ENCODE results near the gene SULT1A2.
A peak's percentile ranks its signal among the peaks of the same experiment; 100 is the strongest.
"Not testable (repeated sequence)": the region's sequence is repeated elsewhere in the genome, so short reads cannot be mapped to it uniquely, and the experiment has no call there.

The SULT1A2 gene

DNA sequence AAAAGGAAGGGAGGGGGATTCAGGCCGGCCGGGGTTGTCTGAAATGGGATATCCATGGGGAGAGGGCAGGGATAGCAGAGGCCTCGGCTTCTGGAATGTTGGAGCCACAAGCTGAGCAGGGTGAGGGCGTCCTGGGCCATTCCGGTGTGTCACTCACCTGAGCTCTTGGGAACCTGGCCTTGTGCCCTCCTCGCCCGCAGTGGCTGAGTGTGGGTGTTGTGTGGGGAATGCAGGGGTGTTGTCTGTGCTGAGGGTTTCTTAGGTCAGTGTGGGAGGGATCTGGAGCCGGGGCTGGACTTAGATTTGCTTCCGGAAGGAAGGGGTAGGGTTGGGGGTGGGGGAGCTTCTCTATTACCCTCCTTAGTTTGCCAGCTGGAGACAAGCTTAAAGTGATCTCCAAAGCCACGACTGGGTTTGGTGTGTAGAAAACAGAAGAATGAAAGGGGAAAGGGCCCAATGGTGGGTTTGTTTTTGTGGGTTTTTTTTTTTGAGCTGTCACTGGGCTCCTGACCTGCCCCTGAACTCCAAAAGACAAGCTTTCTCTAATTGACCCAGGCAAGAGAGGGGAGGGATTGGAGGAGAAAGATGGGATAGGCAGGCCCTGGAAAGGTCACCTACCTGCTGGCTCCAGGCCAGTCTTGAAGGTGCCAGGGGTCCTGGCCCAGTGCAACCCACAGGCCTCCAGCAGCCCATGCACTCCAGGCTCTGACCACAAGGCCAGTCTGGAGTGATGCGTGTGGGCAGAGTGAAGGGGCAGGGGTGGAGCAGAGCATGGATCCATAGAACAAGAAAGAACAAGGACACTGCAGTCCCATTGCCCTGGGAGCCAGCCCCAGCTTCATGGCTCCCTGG, at the start of gene SULT1A2:
SULT1A2 (minus strand) TSS at position 211 of the 852 bp plus-strand sequence. CDS start 1,120 bp downstream, outside the sequence.
- DNase-seq: no peak

DNA sequence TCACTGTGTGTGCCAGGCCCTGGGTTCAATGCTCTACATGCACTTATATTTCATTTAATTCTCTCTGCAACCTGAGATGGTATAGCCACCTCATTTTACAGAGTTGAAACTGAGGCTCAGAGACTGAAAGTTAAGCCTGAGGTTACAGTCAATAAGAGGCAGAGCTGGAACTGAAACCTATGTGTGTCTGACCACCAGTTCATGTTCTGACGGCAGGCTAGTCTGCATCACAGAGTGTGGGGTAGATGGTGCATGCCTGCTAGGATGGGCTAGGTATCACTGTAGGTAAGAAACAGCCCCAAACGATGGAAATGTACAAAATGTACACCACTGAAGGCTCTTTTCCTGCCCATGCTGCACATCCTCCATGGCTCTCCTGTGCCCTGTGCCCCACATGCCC, 43.1 kb upstream of the SULT1A2 start:
- DNase-seq: not testable (repeated sequence)

DNA sequence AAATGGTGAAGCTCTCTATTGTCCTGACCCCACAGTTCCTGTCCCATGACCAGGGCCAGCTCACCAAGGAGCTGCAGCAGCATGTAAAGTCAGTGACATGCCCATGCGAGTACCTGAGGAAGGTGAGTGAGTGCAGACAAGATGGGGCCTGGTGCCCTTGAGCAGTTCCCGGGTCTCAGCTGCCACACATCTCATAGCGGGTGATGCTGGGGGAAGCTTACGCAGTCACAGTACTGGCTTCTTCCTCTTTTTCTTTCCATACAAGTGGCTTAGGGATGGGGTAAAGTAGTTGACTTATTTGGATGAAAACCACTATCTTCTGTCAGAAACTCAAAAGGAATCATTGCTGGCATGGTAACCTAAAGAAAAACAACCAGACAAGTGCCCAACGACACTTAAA, 41.5 kb upstream of the SULT1A2 start:
- DNase-seq: not testable (repeated sequence)

DNA sequence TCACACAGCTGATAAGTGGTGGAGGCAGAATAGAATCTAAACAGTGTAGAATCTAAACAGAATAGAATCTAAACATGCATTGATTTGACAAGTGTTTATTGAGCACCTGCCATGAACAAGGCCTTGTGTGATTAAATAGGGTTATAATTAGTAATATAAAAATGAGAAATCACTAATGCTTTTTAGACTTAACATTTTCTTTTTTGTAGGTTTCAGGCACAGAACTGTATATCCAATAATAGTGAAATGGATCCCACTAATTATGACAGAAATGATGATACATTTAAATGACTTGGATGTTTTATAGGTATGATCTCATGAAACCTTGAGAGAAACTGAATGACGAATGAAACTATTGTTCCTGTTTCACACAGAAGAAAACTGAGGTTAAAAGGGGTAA, 40.9 kb upstream of the SULT1A2 start, which contains the start of gene NPIPB8:
NPIPB8 (plus strand) TSS at position 301 of the 400 bp plus-strand sequence. CDS start 296 bp downstream, outside the sequence.
- DNase-seq: not testable (repeated sequence)

DNA sequence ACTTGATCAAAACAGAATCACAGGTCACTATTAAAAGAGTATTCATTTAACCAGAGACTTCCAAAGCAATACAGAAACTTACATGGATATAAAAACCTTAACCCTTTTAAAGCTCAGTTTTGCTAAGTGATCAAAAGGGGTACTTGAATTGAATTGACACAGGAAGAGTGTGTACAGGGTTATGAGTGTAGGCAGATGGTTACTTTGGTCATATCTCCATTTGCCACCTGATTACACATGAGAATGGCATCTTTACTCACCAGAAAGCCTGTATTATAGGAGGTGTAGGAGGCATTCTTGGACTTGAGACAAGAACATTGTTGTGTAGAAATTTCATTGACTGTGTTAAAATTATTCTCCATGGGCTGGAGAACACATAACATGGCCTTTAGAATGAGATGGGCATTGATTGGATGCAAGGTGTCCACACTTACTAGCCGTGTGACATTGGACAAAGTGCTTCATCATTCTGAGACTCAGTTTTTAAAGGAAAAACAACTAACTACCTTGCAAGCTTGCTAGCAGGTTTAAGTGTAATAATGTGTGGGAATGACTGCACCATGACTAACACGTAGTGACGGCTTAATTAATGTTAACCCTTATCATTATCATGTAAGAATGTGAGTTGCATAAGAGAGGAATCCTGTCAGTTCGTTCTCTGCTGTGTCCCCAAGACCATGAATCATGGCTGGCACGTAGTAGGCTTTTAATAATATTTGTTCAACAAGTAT, 39.4 kb upstream of the SULT1A2 start:
- not testable (repeated sequence) for DNase-seq

DNA sequence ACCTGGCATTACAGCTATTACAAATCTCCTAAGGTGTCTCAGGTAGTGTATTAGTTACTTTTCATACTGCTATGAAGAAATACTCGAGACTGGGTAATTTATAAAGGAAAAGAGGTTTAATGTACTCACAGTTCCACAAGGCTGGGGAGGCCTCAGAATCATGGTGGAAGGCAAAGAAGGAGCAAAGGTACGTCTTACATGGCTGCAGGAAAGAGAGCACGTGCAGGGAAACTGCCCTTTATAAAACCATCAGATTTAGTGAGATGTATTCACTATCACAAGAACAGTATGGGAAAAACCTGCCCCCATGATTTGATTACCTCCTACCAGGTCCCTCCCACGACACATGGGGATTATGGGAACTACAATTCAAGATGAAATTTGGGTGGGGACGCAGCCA, 34.1 kb upstream of the SULT1A2 start:
- not testable (repeated sequence) for DNase-seq

DNA sequence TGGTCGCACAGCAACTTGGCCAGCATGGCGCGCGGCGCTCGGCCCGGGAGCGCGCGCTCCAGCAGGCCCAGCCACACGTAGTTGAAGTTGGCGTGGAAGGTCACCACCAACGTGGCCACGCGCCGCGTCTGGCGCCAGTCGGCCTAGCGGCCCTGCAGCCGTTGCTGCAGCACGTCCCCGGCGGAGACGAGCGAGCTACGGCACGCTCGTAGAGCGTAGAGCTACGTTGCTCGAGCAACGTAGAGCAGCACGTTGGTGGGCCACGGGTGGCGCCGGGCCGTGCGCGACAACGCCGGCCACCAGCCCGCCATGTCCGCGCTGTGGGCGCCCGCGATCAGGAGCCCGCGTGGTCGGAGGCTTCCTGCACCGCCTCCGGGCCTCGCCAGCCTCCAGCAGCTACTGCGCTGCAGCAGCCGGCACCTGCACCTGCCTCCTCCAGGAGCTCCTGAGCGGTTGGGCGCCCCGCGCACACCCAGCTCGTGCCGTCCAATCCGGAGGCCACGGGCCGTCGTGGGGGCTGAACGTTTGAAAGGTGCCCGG, 26.4 kb upstream of the SULT1A2 start:
- peak; percentile 62 for DNase-seq

DNA sequence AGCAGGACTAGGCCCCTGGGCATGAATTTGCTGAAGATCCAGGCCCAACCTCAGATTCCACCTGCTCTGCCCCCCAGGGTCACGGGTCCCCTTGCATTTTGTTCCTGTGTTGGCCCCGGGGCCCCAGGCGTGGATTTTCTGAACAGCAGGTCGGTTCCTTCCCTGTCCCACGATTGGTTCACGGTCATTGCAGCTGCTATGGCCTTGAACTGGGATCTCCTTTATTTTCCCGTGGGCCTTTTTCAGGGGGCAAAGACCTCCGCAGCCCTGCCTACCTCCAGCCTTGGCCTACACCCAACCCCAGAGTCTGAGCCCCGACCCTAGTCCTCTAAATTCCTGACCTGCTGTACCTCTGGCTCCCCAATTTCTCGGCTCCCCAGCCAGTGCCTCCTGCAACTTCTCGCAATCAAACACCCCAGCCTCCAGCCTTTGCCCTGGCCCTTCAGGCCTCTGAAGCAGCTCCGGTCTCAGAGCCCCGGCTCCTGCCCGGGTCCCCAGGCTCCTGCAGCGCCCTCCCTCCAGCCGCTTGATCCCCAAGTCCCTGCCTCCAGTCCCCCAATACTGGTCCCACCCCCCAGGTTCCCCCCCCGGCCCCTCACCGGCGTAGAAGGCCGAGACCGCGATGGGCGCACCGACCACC, 25.8 kb upstream of the SULT1A2 start:
- not testable (repeated sequence) for DNase-seq

DNA sequence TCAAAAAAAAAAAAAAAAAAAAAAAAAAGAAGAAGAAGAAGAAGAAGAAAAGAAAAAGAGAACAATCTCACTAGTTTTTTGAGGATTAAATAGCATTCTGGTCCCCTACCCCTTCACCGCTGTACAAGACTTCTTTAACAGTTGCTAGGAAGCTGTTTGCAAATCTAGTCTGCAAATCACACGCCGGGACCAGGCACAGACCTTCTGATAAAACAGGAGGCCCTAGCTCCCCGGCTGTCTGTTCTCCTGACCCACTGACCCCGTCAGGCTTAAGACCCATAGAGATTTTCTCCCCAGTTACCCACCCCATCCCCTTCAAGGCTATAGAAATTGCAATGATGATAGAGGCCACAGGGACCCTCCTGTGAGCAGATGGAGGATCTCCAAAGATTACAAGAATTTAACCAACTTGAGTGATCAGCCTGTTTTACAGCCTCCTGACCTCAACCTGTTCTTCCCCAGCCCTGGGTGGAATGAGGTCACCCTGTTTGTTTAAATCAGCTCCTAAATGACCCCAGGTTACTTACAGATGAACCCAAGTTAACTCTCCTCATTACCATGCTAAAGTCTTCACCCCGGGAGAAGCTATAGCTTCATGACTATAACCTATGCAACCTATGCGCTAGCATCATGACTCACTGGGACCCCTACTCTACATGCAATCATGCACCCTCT, 24.8 kb upstream of the SULT1A2 start:
- DNase-seq: no peak

DNA sequence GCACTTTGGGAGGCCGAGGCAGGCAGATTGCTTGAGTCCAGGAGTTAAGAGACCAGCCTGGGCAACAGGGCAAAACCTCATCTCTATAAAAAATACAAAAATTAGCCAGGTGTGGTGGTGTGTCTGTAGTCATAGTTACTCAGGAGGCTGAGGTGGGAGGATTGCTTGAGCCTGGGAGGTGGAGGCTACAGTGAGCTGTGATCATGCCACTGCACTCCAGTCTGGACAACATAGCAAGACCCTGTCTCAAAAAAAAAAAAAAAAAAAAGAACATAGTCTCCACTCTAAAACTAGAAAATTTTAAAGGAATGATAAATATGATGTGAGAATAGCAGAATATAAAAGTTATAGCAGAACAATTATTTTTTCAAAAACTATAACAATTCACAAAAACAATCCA, 23.5 kb upstream of the SULT1A2 start:
- DNase-seq: not testable (repeated sequence)

DNA sequence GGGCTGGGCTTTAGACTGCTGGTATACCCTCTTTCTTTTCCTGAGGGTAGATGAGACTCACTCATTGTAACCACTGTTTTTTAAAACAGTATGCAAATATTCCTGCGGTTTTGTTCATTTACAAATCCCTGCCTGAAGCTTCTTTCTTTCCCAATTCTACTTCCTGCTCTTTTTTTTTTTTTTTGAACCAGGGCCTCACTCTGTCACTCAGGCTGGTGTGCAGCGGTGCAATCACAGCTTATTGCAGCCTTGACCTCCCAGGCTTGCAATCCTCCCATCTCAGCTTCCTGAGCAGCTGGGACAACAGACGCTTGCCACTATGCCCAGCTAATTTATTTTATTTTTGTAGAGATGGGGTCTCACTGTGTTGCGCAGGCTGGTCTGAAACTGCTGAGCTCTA, 21.0 kb upstream of the SULT1A2 start:
- no peak for DNase-seq

DNA sequence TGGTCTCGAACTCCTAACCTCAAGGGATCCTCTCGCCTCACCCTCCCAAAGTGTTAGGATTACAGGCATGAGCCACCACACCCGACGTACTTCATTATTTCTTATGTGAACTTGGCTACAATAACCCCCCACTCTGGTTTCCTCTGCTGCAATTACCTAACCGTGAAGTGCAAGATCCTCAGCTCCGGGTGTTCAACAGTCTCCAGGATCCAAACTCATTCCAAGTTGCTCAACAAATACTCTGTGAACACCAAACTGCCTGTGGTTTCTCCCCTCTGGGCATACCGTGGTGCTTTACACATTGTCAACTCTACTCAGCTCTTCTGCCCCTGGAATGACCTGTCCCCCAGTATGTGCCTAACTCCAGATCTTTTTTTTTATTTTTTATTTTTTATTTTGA, 19.8 kb upstream of the SULT1A2 start:
- DNase-seq: no peak

DNA sequence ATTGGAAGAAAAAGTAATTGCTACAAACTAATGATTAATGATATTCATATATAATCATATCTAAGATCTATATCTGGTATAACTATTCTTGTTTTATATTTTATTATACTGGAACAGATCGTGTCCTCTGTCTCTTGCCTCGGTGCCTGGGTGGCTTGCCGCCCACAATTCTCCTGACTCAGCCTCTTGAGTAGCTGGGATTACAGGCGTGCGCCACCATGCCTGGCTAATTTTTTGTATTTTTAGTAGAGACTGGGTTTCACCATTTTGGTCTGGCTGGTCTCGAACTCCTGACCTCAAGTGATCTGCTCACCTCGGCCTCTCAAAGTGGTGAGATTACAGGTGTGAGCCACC, 19.4 kb upstream of the SULT1A2 start:
- DNase-seq: not testable (repeated sequence)

DNA sequence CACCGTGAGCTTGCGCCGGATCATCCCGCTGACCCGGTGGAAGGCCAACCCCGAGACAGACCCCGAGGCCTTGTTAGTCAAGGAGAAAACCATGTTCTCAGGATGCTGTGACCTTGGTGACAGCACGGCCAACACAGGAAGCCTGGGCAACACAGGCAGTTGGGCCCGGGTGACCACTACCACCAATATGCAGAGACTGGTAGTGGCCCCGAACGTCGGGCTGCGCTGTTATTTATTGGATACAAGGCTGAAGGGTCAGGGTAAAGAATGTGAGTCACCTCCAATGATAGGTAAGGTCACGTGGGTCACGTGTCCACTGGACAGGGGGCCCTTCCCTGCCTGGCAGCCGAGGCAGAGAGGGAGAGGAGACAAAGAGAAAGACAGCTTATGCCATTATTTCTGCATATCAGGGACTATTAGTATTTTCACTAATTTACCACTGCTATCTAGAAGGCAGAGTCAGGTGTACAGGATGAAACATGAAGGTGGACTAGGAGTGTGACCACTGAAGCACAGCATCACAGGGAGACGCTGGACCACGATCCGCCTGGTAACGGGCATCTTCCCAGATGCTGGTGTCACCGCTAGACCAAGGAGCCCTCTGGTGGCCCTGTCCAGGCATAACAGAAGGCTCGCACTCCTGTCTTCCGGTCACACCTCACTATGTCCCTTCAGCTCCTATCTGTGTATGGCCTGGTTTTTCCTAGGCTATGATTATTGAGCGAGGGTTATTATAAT, 18.8 kb upstream of the SULT1A2 start:
- not testable (repeated sequence) for DNase-seq

DNA sequence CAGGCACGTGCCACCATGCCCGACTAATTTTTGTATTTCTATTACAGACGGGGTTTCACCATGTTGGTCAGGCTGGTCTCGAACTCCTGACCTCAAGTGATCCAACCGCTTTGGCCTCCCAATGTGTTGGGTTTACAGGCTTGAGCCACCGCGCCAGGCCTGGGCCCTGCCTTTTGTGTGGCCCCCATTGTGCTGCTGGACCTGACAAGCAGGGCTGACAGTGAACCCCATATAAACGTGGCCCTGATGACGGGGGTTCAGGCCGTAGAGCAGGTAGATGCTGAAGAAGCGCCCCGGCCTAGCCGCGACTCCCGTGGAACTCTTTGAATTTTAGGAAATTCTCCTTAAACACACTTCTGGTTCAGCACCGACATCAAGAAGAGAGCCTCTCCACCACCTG, 17.7 kb upstream of the SULT1A2 start:
- DNase-seq: not testable (repeated sequence)

DNA sequence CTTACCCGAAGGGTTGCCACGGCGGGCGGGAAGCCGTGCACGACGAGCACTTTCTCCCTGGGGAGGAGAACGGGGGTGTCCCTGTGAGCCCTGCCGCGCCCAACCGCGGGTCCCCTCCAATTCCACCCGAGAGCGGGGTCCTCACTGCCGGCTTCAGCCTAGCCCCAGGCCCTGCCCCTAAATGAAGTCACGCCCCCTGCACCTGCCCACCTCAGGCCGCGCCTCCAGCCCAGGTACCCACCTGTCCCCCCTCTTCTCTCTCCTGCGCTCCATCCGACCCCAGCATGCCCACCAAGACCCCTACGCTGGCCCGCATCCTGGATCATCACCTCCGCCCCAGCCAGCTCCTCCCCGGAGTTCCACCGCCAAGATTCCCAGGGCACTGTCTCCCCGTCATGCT, 17.1 kb upstream of the SULT1A2 start:
- not testable (repeated sequence) for DNase-seq

DNA sequence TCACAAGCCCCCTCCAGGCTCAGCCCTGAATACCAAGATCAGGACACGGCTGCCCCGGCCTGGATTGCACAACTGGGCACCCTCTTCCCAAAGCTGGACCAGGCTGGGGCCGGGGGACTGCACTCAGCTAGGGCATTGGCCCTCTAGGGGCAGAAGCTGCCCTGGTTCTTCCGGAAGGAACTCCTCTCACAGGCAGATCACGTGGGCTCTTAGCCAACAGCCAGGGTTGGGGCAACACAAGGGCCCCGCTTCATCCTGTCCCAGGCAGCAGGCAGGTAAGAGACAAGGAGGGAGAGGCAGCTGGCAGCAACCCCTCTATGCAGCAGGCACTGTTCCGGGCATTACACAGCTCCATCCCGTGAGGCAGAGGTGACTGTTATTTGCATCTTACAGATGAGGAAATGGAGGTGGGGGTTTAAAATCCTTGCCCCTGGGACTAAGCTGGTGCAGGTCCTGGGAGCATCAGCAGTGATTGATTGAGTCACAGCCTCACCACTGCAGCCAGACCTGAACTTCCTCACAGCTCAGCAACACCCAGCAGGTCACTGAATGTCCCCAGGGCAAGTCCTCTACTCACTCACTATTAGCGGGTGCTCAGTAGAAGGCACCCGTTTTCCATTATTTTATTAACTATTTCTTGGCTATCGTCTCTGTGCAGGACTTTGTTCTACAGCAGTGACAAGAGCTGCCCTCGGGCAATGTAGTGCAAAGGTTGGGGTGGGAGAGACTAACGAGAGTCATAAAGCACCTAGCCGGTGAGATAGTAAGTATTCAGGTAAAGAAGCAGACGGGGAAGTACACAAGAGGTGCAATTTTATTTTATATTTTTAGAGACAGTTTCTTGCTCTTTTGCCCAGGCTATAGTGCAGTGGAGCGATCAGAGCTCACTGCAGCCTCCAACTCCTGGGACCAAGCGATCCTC, 15.8 kb upstream of the SULT1A2 start:
- not testable (repeated sequence) for DNase-seq

DNA sequence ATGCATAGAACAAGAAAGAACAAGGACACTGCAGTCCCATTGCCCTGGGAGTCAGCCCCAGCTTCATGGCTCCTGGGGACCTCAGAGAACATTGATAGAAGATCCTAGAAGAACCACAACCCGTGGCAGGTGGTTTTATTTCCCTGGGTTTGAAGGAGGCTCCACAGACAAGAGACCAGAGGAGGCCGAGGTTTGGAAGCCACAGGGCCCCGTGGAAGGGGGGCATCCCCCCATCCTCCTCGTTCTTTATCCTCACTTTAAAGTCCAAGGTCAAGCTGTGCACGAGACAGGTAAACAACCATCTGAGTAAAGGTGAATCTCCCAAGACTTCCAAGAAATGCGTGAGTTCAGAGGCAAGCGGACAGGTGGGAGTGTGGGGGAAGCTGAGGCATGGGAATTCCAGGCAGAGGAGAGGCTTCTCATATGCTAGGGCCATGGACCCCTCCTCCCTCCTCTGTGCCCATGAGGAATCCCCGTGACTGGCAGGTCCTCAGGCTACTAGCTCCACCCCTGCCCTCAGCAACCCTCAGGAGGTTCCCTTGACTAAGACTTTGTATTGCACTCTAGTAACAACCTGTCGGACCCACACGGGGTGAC, 13.8 kb upstream of the SULT1A2 start:
- DNase-seq: no peak

DNA sequence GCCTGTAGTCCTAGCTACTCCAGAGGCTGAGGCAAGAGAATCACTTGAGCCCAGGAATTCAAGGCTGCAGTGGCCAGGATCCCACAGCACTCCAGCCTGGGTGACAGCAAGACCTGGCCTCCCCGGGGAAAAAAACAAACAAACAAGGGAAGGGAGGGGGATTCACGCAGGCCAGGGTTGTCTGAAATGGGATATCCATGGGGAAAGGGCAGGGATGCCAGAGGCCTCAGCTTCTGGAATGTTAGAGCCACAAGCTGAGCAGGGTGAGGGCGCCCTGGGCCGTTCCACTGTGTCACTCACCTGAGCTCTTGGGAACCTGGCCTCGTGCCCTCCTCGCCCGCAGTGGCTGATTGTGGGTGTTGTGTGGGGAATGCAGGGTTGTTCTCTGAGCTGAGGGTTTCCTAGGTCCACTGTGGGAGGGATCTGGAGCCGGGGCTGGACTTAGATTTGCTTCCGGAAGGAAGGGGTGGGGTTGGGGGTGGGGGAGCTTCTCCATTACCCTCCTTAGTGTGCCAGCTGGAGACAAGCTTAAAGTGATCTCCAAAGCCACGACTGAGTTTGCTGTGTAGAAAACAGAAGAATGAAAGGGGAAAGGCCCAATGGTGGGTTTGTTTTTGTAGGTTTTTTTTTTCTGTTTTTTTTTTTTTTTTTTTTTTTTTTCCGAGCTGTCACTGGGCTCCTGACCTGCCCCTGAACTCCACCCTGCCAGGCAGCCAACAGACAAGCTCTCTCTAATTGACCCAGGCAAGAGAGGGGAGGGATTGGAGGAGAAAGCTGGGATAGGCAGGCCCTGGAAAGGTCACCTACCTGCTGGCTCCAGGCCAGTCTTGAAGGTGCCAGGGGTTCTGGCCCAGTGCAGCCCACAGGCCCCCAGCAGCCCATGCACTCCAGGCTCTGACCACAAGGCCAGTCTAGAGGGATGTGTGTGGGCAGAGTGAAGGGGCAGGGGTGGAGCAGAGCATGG, 13.1 kb upstream of the SULT1A2 start, which contains the start of gene SULT1A1:
SULT1A1 (minus strand) TSS at position 414 of the 964 bp plus-strand sequence. CDS start 1,189 bp downstream, outside the sequence.
- no peak for DNase-seq

Data from activated CD4-positive, alpha-beta T cell treated with anti-CD3 and anti-CD28 coated beads, Interleukin-2, amount 50 U/mL, for 1 hour (primary cell).